ENCODE measurements around the gene ACTN3. TPM values are rescaled to one million over a fixed set of nuclear protein-coding genes. Genes with fewer than 3 reads are reported as not detected.
A peak's percentile ranks its signal among the peaks of the same experiment; 100 is the strongest.
"Not testable (repeated sequence)": the region's sequence is repeated elsewhere in the genome, so short reads cannot be mapped to it uniquely, and the experiment has no call there.

Gene ACTN3
- total RNA-seq, 1 donor from 2014 or later = not detected

DNA sequence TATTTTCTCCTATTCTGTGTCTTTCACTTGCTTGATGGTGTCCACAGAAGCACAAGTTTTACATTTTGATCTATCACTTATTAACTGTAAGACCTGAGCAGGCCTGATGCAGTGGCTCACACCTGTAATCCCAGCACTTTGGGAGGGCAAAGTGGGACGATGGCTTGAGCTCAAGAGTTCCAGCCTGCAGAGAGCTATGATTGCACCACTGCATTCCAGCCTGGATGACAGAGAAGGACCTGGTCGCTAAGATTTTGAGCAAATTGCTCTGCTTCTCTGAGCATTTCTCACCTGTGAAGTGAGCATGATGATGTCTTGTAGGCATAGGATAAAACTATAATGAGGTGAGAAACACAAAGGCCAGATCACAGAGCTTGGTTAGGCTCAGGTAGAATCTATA is 39.4 kb downstream of the ACTN3 start:
- no peaks in the 10 kb centered on the region for H3K79me2 ChIP-seq (ENCODE audit: insufficient read depth, low read length)
- no peak for FAIRE-seq
- H3K4me3 Mint-ChIP-seq (ENCODE audit: unreplicated experiment) = peak overlapping the region; percentile 25
- no peaks in the 10 kb centered on the region for H3K4me1 ChIP-seq (ENCODE audit: insufficient read depth, low read length)
- no peak overlapping the region for H3K27ac Mint-ChIP-seq (ENCODE audit: unreplicated experiment)
- no peak overlapping the region for H2AFZ ChIP-seq (ENCODE audit: low read depth, low read length)
- no peak for DNase-seq (ENCODE audit: low read depth)
- H3K27me3 Mint-ChIP-seq (ENCODE audit: low read depth, unreplicated experiment) = peaks cover 6% of the 10 kb centered on the region
- H3K9me3 Mint-ChIP-seq (ENCODE audit: unreplicated experiment) = peaks cover 22% of the 10 kb centered on the region
- no peaks in the 10 kb centered on the region for H4K20me1 ChIP-seq (ENCODE audit: insufficient read depth, low read length)
- no peak overlapping the region for H3K4me2 ChIP-seq (ENCODE audit: low read length)
- H3K36me3 Mint-ChIP-seq (ENCODE audit: low read depth, unreplicated experiment) = peaks cover 3% of the 10 kb centered on the region
- no peaks in the 10 kb centered on the region for H3K9me3 ChIP-seq (ENCODE audit: insufficient read depth, low read depth, low read length)
- H3K27me3 ChIP-seq (ENCODE audit: insufficient read depth, low read length) = no peaks in the 10 kb centered on the region
- H3K27ac ChIP-seq (ENCODE audit: low read depth, low read length) = no peak overlapping the region
- H3K4me1 Mint-ChIP-seq (ENCODE audit: low read depth, unreplicated experiment) = no peaks in the 10 kb centered on the region
- H3K36me3 ChIP-seq (ENCODE audit: insufficient read depth, low read length) = no peaks in the 10 kb centered on the region
- H3K4me3 ChIP-seq (ENCODE audit: insufficient read depth, low read depth, low read length) = no peak overlapping the region
- TF ChIP-seq, protein P1, sequence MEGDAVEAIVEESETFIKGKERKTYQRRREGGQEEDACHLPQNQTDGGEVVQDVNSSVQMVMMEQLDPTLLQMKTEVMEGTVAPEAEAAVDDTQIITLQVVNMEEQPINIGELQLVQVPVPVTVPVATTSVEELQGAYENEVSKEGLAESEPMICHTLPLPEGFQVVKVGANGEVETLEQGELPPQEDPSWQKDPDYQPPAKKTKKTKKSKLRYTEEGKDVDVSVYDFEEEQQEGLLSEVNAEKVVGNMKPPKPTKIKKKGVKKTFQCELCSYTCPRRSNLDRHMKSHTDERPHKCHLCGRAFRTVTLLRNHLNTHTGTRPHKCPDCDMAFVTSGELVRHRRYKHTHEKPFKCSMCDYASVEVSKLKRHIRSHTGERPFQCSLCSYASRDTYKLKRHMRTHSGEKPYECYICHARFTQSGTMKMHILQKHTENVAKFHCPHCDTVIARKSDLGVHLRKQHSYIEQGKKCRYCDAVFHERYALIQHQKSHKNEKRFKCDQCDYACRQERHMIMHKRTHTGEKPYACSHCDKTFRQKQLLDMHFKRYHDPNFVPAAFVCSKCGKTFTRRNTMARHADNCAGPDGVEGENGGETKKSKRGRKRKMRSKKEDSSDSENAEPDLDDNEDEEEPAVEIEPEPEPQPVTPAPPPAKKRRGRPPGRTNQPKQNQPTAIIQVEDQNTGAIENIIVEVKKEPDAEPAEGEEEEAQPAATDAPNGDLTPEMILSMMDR (IDR thresholded peaks at IDR 0.05; ENCODE audit: insufficient read depth, low read depth, low read length) = no peak
- no peak overlapping the region for H3K9ac ChIP-seq (ENCODE audit: low read length)

DNA sequence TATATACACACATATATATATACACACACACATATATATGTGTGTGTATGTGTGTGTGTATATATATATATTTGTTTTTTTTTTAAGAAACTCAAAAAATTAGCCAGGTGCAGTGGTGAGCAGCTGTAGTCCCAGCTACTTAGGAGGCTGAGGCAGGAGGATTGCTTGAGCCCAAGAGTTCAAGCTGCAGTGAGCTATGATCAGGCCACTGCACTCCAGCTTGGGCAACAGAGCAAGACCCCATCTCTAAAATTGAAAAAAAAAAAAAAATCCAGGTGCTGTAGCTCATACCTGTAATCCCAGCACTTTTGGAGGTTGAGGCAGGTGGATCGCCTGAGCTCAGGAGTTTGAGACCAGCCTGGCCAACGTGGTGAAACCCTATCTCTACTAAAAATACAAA is 42.6 kb downstream of the ACTN3 start:
- not testable (repeated sequence) for H3K36me3 ChIP-seq (ENCODE audit: insufficient read depth, low read length); H3K4me3 ChIP-seq (ENCODE audit: insufficient read depth, low read depth, low read length); FAIRE-seq; H3K27me3 Mint-ChIP-seq (ENCODE audit: low read depth, unreplicated experiment); H3K4me1 Mint-ChIP-seq (ENCODE audit: low read depth, unreplicated experiment); H3K4me3 Mint-ChIP-seq (ENCODE audit: unreplicated experiment); H3K9ac ChIP-seq (ENCODE audit: low read length); H3K4me1 ChIP-seq (ENCODE audit: insufficient read depth, low read length); H4K20me1 ChIP-seq (ENCODE audit: insufficient read depth, low read length); H2AFZ ChIP-seq (ENCODE audit: low read depth, low read length); H3K27ac ChIP-seq (ENCODE audit: low read depth, low read length); H3K36me3 Mint-ChIP-seq (ENCODE audit: low read depth, unreplicated experiment); H3K4me2 ChIP-seq (ENCODE audit: low read length); H3K27ac Mint-ChIP-seq (ENCODE audit: unreplicated experiment); H3K27me3 ChIP-seq (ENCODE audit: insufficient read depth, low read length); DNase-seq (ENCODE audit: low read depth); H3K9me3 ChIP-seq (ENCODE audit: insufficient read depth, low read depth, low read length); H3K79me2 ChIP-seq (ENCODE audit: insufficient read depth, low read length)
- H3K9me3 Mint-ChIP-seq (ENCODE audit: unreplicated experiment) = peaks cover 16% of the 10 kb centered on the region

DNA sequence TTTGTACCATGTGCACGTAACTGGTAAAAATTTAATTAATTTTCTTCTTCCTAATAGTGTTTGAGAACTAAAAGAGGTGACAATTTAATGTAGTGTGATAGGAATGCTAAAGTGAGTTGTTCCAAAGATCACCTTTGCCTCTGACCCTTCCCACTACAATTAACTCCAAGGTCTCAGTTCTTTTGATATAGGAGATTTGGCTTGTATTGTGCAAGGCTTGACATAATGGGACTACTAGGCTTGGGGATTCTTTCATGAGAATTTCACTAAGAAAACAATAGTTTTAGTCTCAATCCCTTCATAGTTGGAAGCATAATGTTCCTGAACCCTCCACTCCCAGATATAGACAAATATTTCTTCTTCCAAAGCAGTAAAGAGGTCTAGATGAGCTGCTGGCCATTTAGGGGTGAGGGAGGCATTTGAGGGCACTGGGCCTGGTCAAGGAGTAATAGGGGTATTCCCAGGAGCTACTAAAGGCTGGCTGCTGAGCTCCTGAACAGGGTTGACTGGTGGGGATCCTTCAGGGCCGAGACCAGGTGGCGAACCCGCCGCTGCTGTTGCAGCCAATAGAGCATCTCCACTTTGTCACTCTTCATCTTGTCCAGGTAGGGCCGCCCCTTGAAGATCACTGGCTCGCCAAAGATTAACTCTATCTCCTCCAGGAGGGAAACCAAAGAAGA is 43.4 kb downstream of the ACTN3 start:
- no peak overlapping the region for H3K27ac ChIP-seq (ENCODE audit: low read depth, low read length)
- FAIRE-seq (no peak), DNase-seq (ENCODE audit: low read depth) (no peak)
- no peak overlapping the region for H3K4me3 ChIP-seq (ENCODE audit: insufficient read depth, low read depth, low read length)
- H3K27me3 Mint-ChIP-seq (ENCODE audit: low read depth, unreplicated experiment) = peaks cover 6% of the 10 kb centered on the region
- H3K9me3 ChIP-seq (ENCODE audit: insufficient read depth, low read depth, low read length) = no peaks in the 10 kb centered on the region
- no peak overlapping the region for H3K4me2 ChIP-seq (ENCODE audit: low read length)
- H3K4me1 Mint-ChIP-seq (ENCODE audit: low read depth, unreplicated experiment) = peaks cover 11% of the 10 kb centered on the region
- peaks cover 9% of the 10 kb centered on the region for H3K36me3 Mint-ChIP-seq (ENCODE audit: low read depth, unreplicated experiment)
- TF ChIP-seq, protein P1 (IDR thresholded peaks at IDR 0.05; ENCODE audit: insufficient read depth, low read depth, low read length) = no peak
- no peak for TF ChIP-seq EZH2 (IDR thresholded peaks at IDR 0.05; ENCODE audit: insufficient read depth, low read length)
- no peak overlapping the region for H2AFZ ChIP-seq (ENCODE audit: low read depth, low read length)
- H3K4me3 Mint-ChIP-seq (ENCODE audit: unreplicated experiment) = no peak overlapping the region
- no peaks in the 10 kb centered on the region for H3K36me3 ChIP-seq (ENCODE audit: insufficient read depth, low read length)
- peaks cover 8% of the 10 kb centered on the region for H3K4me1 ChIP-seq (ENCODE audit: insufficient read depth, low read length)
- no peaks in the 10 kb centered on the region for H3K27me3 ChIP-seq (ENCODE audit: insufficient read depth, low read length)
- H3K9me3 Mint-ChIP-seq (ENCODE audit: unreplicated experiment) = peaks cover 16% of the 10 kb centered on the region
- H3K9ac ChIP-seq (ENCODE audit: low read length) = no peak overlapping the region
- no peak overlapping the region for H3K27ac Mint-ChIP-seq (ENCODE audit: unreplicated experiment)
- peaks cover 7% of the 10 kb centered on the region for H4K20me1 ChIP-seq (ENCODE audit: insufficient read depth, low read length)
- H3K79me2 ChIP-seq (ENCODE audit: insufficient read depth, low read length) = peaks cover 9% of the 10 kb centered on the region

Measured in astrocyte (in vitro differentiated cells and primary cell).